Jurkat, Clone E6-1 (cell line): Measurements from ENCODE around the gene OTOS.

Source experiments
- DNase-seq: peaks from one replicate; pipeline ENCODE4 v3.0.0-alpha.2; 2011; ENCODE audit warnings: low read depth, low spot score
- H3K4me3 ChIP-seq: 2 replicates; pipeline ENCODE4 v1.5.1; 2011; ENCODE audit warnings: mild to moderate bottlenecking, low read length, control low read depth, moderate library complexity

The OTOS gene

GRCh38 chr2:240139666-240140393 is 628 bp downstream of the OTOS start:
- no peak for DNase-seq
- no peak overlapping the region for H3K4me3 ChIP-seq

DNA sequence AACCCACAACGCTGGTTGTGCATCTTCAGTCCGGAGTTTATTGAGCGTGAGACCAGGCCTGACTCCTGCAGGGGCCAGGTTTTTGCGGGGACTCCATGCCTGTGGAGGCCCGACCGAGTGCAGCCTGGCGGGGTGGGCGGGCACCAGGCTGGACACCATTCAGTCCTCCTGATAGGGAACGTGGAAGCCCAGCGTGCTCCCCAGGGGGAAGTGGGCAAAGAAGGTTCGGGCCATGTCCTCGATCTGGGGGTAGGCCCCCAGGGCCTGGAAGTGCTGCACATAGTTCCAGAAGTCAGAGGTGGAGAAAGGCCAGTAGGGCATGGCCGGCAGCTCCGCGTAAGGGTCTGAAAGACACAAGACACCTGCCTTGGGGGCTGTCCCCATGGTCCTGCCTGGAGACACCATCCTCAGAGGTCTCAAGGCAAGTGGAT is 1.4 kb downstream of the OTOS start:
- H3K4me3 ChIP-seq, result no peak overlapping the region
- DNase-seq, result no peak

- DNase-seq, result no peak
- no peak overlapping the region for H3K4me3 ChIP-seq
Measured at GRCh38 chr2:240138254-240138984, 2.0 kb downstream of the OTOS start.

GRCh38 chr2:240137596-240138253 is 2.7 kb downstream of the OTOS start:
- H3K4me3 ChIP-seq, result no peak overlapping the region
- no peak for DNase-seq

- H3K4me3 ChIP-seq, result peak overlapping the region; percentile 92
- no peak for DNase-seq
Measured at GRCh38 chr2:240136671-240137292, 3.7 kb downstream of the OTOS start.

DNA sequence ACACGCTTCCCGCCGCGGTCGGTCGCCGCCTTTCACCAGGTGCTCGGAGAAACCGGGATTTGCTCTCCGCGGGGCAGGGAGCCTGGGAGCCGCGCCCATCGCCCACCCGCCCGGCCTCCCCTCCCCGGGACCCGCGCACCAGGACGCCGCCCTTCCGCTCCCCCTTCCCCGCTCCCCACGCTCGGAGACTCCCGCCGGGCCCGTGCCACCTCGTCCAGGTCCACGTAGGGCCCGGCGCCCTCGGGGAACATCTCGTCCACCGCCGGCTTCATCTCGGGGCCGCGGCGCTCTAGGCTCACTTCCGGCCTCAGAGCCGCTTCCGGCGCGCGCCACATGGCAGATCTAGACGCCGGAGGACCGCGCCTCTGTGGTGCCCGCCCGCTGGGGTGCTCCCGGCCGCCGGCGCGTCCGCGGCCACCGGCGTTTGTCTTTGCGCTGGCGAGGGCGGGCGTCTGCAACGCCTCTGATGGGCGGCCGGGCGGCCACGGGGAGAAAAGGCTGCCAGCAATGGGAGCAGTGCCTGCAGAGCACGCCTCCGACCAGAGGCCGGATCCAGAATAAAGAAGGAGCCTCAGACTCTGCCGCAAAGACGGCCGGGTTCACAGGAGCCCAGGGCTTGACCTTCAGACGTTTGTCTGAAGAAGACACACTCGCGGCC is 4.3 kb downstream of the OTOS start, which contains the start of gene COPS9:
Gene COPS9, minus strand, starts transcription at position 293 of the 658 bp plus-strand sequence. Its CDS starts 21 bp downstream, at position 272.
- peak; percentile 63 for DNase-seq

GRCh38 chr2:240135706-240136012 is 4.8 kb downstream of the OTOS start:
- no peak for DNase-seq
- H3K4me3 ChIP-seq, result peak overlapping the region; percentile 92

More for the DNA sequence above, 4.3 kb downstream of the OTOS start, which contains the start of gene COPS9:
- peak within 1 kb of the TSS; percentile 92 for H3K4me3 ChIP-seq

DNA sequence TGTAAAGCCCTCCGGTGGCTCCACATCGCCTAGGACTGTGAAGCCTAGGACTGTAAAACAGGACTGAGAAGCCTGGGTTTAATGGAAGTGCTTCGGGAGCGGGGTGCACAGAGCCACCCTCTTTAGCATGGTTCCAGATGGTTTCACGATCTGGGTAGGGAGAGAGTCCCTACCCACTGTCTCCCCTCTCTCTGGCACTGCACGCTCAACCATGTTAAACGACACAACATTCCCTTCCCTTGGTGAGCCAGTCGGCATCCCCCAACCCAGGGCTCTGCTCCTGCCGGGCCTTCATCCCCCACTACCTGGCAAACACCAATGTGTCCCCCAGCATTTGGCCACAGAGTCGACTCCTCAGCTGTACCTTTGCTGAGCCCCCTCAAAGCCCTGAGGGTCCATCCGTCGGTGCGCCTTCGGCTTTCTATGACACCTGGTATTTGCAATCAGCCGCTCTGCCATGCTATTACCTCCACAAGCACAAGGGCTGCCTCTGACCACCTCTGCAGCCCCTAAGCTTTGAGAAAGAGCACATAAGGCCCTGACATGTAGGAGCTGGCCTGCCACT is 5.4 kb downstream of the OTOS start:
- DNase-seq, result no peak
- H3K4me3 ChIP-seq, result peak overlapping the region; percentile 92

GRCh38 chr2:240134466-240134865 is 6.0 kb downstream of the OTOS start:
- H3K4me3 ChIP-seq, result peak overlapping the region; percentile 92
- no peak for DNase-seq

- no peak overlapping the region for H3K4me3 ChIP-seq
- no peak for DNase-seq
Measured at GRCh38 chr2:240133401-240133800, 7.1 kb downstream of the OTOS start.

GRCh38 chr2:240132651-240132980 is 7.8 kb downstream of the OTOS start:
- no peak for DNase-seq
- H3K4me3 ChIP-seq, result no peak overlapping the region

GRCh38 chr2:240131941-240132650 is 8.4 kb downstream of the OTOS start:
- no peak for DNase-seq

DNA sequence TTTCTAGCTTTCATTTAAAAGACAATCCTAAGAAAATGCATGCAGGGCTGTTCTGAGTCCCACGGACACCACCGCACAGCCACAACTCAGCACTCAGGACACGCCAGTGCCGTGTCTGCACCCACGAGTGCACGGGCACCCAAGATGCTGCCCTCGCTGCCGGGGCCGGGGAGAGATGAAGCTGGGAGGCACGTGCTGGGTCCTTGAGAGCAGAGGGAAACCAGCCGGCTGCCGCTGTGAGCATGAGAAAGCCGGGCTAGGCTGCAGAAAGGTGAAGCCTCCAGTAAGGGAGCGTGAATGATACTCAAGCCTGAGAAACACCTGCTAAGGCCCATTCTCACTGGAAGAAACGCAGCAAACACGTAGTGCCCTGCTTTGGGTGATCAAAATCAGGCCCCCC is 9.2 kb downstream of the OTOS start:
- no peak overlapping the region for H3K4me3 ChIP-seq
- no peak for DNase-seq

More at GRCh38 chr2:240131941-240132650, 8.4 kb downstream of the OTOS start:
- no peak overlapping the region for H3K4me3 ChIP-seq

DNA sequence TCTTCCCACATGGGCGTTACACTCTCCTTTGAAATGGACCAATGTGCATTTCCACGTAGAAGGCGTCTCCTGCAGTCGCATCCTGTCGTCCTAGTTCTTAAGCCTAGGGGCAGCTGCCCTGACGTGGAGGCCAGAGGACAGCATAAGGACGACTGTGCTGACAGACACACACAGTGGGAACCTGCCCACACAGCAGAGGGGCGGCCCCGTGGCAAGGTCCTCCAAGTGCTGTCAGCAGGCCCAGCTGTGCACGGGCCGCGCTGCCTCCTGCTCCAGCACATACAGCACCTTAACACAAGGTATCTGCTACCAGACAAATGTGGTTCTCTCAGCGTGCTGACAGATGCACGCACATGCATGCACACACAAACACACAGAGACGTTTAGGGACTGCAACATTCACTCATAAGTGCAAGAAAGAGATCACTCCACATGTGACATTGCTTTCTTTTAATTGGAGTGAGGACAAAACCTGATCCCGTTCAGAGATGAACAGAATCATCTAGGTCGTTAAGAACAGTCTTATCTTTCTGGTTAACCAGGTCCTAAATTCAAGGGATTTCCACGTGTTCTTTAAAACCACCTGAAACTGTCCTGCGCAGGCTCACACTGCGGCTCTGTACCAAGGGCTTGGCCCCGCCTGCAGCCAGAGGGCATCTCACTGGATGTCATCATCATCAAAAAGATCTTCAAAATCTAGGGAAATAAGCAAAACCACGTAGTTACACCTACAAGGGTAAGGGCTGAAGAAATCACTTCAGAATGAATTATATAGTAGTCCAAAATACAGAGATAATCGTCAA is 9.9 kb downstream of the OTOS start:
- no peak for DNase-seq
- no peak overlapping the region for H3K4me3 ChIP-seq

- no peak for DNase-seq
- H3K4me3 ChIP-seq, result no peak overlapping the region
Measured at GRCh38 chr2:240129731-240130392, 10.6 kb downstream of the OTOS start.

DNA sequence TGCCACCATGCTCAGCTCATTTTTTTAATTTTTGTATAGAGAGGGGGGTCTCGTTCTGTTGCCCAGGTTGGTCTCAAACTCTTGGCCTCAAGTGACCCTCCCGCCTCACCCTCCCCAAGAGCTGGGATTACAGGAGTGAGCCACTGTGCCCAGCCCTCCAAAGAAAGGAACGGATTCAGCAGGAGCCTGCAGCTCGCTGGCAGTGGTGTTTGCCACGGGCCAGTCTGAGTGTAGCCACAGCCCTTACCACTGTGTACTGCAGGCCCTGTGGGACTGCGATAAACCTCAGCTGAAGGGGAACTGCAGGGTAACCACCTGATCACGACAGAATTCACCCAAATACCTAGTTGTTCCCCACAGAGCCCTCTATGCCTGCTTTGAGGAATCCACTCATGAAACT is 11.1 kb downstream of the OTOS start:
- no peak for DNase-seq
- H3K4me3 ChIP-seq, result no peak overlapping the region

GRCh38 chr2:240128608-240129145 is 11.8 kb downstream of the OTOS start:
- DNase-seq, result no peak
- H3K4me3 ChIP-seq, result no peak overlapping the region
